Prostate gland (tissue), 2 donors: ENCODE data around the gene DOCK4. TPM values are rescaled to one million over a fixed set of nuclear protein-coding genes. Genes with fewer than 3 reads are reported as not detected.

Source experiments
- DNase-seq: peaks from one replicate; pipeline ENCODE4 v3.0.0-alpha.2; 2019; ENCODE audit warnings: low spot score
- H3K27ac ChIP-seq, 2 donors: fragments of 200-600 bp; sonication (generic); 2 replicates each; pipeline ENCODE4 v1.5.1; 2017 to 2019
- H3K27me3 ChIP-seq: fragments of 200-600 bp; sonication (generic); replicated peaks from 2 replicates; pipeline ENCODE4 v1.5.1; 2019; ENCODE audit not compliant: insufficient read depth
- H3K36me3 ChIP-seq, 2 donors: fragments of 200-600 bp; sonication (generic); 1 replicate in 1 of 2; 2 replicates in 1 of 2; pipeline versions ENCODE4 v1.5.1 to v1.8.1; 2017 to 2019
- H3K4me1 ChIP-seq: fragments of 200-600 bp; sonication (generic); replicated peaks from 2 replicates; pipeline ENCODE4 v1.5.1; 2019
- H3K4me3 ChIP-seq, 2 donors: fragments of 200-600 bp; sonication (generic); 2 replicates each; pipeline ENCODE4 v1.5.1; 2017 to 2019
- H3K9me3 ChIP-seq: fragments of 200-600 bp; sonication (generic); 2 replicates; pipeline ENCODE4 v1.5.1; 2017
- POLR2A ChIP-seq: fragments of 450-650 bp; IDR thresholded peaks from one replicate; pipeline ENCODE4 v1.6.1; 2016; ENCODE audit warnings: antibody characterized with exemption, mild to moderate bottlenecking
- POLR2AphosphoS5 ChIP-seq: sonication (generic); formaldehyde crosslinking; IDR thresholded peaks from one replicate; pipeline ENCODE4 v1.6.1; 2017; ENCODE audit warnings: antibody characterized with exemption
- WGBS: methylation state at CpG from one replicate; pipeline ENCODE4 v1.1.5; 2018; 5-methylcytosine and 5-hydroxymethylcytosine counted together
- intact Hi-C: fragments of 100-400 bp; cut with DNase I; formaldehyde crosslinking; loops from one replicate; pipeline ENCODE4 v1.14.2; 2022
- total RNA-seq, 2 donors: library from RNA; depleted of rRNA; stranded (reverse); fragments of >200 nt; gene quantifications; one replicate each; pipeline ENCODE4 v1.1.0, GENCODE V29; 2016
- TF ChIP-seq, protein P1 (sequence below), 4 experiments: fragments of 200-600 bp in 2 of 4; fragments of 450-650 bp in 2 of 4; sonication (generic) in 2 of 4; IDR thresholded peaks; 1 replicate in 3 of 4; 2 replicates in 1 of 4; pipeline ENCODE4 v1.5.1; 2016 to 2019; ENCODE audit warnings: antibody characterized with exemption in 4 of 4, mild to moderate bottlenecking in 2 of 4, moderate library complexity in 2 of 4

The DOCK4 gene
- total RNA-seq, 2 donors from 2014 or later = 21.8 to 37.4 TPM

DNA sequence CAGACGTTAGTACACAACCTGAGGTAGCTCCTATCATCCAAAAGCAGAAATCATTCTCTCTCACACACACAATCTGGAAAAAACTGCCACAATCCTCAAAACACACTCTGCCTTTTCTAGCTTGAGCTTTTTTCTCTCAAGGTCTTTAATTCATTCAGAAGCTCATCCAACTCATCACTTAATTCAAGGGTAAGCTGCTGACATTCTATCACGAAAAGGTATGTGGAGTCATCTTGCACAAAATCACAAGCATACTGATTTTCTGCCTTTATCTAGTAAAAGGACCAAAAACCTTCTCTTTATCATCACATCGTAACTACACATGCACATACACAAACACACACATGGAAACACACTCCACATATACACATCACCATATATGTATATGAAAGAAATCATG, 32.0 kb downstream of the DOCK4 start:
- H3K36me3 ChIP-seq = no peaks in the 10 kb centered on the region
- WGBS = 92% methylated on average over 3 of the region's 3 CpGs
- no peak for TF ChIP-seq POLR2AphosphoS5
- TF ChIP-seq POLR2A = no peak
- TF ChIP-seq, protein P1, sequence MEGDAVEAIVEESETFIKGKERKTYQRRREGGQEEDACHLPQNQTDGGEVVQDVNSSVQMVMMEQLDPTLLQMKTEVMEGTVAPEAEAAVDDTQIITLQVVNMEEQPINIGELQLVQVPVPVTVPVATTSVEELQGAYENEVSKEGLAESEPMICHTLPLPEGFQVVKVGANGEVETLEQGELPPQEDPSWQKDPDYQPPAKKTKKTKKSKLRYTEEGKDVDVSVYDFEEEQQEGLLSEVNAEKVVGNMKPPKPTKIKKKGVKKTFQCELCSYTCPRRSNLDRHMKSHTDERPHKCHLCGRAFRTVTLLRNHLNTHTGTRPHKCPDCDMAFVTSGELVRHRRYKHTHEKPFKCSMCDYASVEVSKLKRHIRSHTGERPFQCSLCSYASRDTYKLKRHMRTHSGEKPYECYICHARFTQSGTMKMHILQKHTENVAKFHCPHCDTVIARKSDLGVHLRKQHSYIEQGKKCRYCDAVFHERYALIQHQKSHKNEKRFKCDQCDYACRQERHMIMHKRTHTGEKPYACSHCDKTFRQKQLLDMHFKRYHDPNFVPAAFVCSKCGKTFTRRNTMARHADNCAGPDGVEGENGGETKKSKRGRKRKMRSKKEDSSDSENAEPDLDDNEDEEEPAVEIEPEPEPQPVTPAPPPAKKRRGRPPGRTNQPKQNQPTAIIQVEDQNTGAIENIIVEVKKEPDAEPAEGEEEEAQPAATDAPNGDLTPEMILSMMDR (IDR thresholded peaks at IDR 0.05) = no peak
- H3K9me3 ChIP-seq = no peaks in the 10 kb centered on the region
- H3K27ac ChIP-seq = no peak overlapping the region
- no peak overlapping the region for H3K4me3 ChIP-seq
- no peaks in the 10 kb centered on the region for H3K27me3 ChIP-seq
- intact Hi-C loops = no loop called here
- no peak for DNase-seq
- H3K4me1 ChIP-seq = no peaks in the 10 kb centered on the region

DNA sequence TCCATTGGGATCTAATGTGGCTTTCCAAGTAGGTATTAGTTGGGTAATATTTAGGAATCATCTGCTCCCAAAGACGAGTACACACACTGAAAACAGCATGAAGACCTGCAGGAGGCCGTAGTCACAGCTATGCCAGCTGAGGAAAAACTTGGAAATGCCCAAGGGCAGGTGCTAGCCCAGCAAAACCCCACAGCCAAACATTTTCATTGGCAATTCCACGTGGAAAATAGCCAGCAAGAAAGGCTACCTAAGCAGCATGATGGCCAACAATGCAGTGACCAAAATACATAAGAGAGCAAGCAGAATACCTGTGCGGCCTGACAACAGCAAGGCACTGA, 32.7 kb downstream of the DOCK4 start:
- 87% methylated on average over 4 of the region's 4 CpGs for WGBS
- no peak overlapping the region for H3K4me3 ChIP-seq
- H3K27me3 ChIP-seq = no peaks in the 10 kb centered on the region
- no peak overlapping the region for H3K27ac ChIP-seq
- no peaks in the 10 kb centered on the region for H3K9me3 ChIP-seq
- no peaks in the 10 kb centered on the region for H3K36me3 ChIP-seq
- H3K4me1 ChIP-seq = no peaks in the 10 kb centered on the region
- no peak for DNase-seq
- intact Hi-C loops = no loop called here
- TF ChIP-seq POLR2AphosphoS5 (no peak), POLR2A (no peak)
- TF ChIP-seq, protein P1 (IDR thresholded peaks at IDR 0.05) = no peak

DNA sequence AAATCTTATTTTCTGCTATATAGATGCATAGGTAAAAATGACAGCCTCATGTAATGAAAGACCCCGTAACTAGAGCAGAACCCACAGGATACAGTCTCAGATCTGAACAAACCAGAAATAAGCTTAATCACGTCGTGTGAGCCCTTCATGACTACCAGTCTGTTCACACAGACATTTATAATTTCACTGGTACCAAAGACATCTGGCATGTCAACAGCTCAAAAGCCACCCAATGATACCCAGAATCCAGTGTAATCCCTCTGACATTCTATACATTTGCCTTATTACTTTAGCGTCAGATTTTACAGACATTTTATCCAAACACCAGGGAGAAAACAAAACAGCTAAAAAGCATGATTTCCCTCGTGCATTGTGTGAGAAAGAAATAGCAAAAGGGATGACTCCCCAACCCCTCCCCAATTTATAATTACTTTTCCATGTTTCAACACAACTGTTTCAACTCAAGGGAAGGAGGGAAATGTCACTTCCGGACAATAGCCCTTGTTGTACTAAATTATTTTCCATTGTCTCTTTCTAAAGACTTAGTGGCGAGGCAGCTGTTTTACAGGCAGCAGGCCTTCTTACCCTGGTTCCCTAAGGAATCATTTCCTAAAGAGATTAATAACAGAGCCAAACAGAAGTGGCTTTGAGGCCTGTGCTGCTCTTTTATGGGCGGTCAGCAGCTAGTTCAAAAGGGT, 33.2 kb downstream of the DOCK4 start:
- TF ChIP-seq, protein P1 (IDR thresholded peaks at IDR 0.05) = no peak
- TF ChIP-seq POLR2A (no peak), POLR2AphosphoS5 (no peak)
- Histone ChIP-seq H3K4me3 (no peak overlapping the region), H3K27ac (no peak overlapping the region), H3K36me3 (no peaks in the 10 kb centered on the region), H3K9me3 (no peaks in the 10 kb centered on the region), H3K4me1 (no peaks in the 10 kb centered on the region), H3K27me3 (no peaks in the 10 kb centered on the region)
- 70% methylated on average over 8 of the region's 8 CpGs for WGBS
- DNase-seq = no peak
- intact Hi-C loops = no loop called here

DNA sequence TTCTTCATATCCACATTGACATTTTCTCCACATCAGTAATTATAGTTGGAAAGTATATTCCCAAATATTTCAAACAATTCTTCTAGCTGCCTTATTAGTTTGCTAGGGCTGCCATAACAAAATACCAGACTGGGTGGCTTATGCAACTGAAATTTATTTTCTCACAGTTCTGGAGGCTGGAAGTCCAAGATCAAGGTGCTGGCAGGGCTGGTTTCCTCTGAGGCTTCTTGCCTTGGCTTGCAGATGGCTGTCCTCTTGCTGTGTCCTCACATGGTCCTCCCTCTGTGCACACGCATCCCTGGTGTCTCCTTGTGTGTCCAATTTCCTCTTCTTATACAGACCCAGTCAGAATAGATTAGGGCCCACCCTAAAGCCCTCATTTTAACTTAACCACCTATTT, 34.5 kb downstream of the DOCK4 start:
- Histone ChIP-seq H3K4me1 (no peaks in the 10 kb centered on the region), H3K27me3 (no peaks in the 10 kb centered on the region), H3K9me3 (no peaks in the 10 kb centered on the region), H3K36me3 (no peaks in the 10 kb centered on the region), H3K4me3 (no peak overlapping the region), H3K27ac (no peak overlapping the region)
- DNase-seq = no peak
- intact Hi-C loops = no loop called here
- TF ChIP-seq POLR2AphosphoS5 (no peak), POLR2A (no peak)
- TF ChIP-seq, protein P1 (IDR thresholded peaks at IDR 0.05) = no peak
- 100% methylated on average over 1 of the region's 1 CpG for WGBS

DNA sequence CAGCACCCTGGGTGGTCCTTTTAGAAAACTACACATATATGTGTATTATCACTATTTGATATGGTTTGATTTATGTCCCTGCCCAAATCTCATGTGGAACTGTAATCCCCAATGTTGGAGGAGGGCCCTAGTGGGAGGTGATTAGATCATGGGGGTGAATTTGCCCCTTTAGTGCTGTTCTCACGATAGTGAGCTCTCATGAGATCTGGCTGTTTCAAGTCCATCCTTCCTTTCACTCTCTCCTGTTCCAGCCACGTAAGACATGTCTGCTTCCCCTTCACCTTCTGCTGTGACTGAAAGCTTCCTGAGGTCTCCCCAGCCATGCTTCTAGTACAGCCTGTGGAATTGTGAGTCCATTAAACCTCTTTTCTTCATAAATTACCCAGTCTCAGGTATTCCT, 37.3 kb downstream of the DOCK4 start:
- DNase-seq = no peak
- no peaks in the 10 kb centered on the region for H3K36me3 ChIP-seq
- WGBS = 94% methylated on average over 2 of the region's 2 CpGs
- TF ChIP-seq POLR2A = no peak
- TF ChIP-seq, protein P1 (IDR thresholded peaks at IDR 0.05) = no peak
- no peak for TF ChIP-seq POLR2AphosphoS5
- H3K9me3 ChIP-seq = no peaks in the 10 kb centered on the region
- H3K4me3 ChIP-seq = no peak overlapping the region
- H3K4me1 ChIP-seq = no peaks in the 10 kb centered on the region
- H3K27ac ChIP-seq = no peak overlapping the region
- H3K27me3 ChIP-seq = no peaks in the 10 kb centered on the region
- intact Hi-C loops = no loop called here
